Brain pericyte (primary cell): Measurements from ENCODE around the gene SOST.
A peak's percentile ranks its signal among the peaks of the same experiment; 100 is the strongest.
"Not testable (repeated sequence)": the region's sequence is repeated elsewhere in the genome, so short reads cannot be mapped to it uniquely, and the experiment has no call there.

Experiments used
- DNase-seq: peaks from one replicate; pipeline ENCODE4 v3.0.0-alpha.2; 2012; ENCODE audit warnings: low read depth, low spot score

SOST gene

GRCh38 chr17:43758497-43759174 lies at the start of gene SOST:
TSS of gene SOST (minus strand) at chr17:43758791. CDS start at chr17:43758741, 50 bp downstream.
- no peak for DNase-seq

- no peak for DNase-seq
Observed at GRCh38 chr17:43808076-43808475, 49.5 kb upstream of the SOST start.

- DNase-seq: no peak
Observed at GRCh38 chr17:43805117-43805516, 46.5 kb upstream of the SOST start.

- DNase-seq: no peak
Observed at GRCh38 chr17:43803758-43804157, 45.2 kb upstream of the SOST start.

GRCh38 chr17:43801844-43802243 lies 43.3 kb upstream of the SOST start:
- no peak for DNase-seq

GRCh38 chr17:43800736-43801135 lies 42.1 kb upstream of the SOST start:
- DNase-seq: no peak

GRCh38 chr17:43799047-43799446 lies 40.5 kb upstream of the SOST start:
- DNase-seq: no peak

- not testable (repeated sequence) for DNase-seq
Observed at GRCh38 chr17:43798024-43798423, 39.4 kb upstream of the SOST start.

GRCh38 chr17:43792668-43793067 lies 34.1 kb upstream of the SOST start:
- not testable (repeated sequence) for DNase-seq

- DNase-seq: no peak
Observed at GRCh38 chr17:43791589-43791988, 33.0 kb upstream of the SOST start.

- no peak for DNase-seq
Observed at GRCh38 chr17:43790311-43790940, 31.8 kb upstream of the SOST start.

- no peak for DNase-seq
Observed at GRCh38 chr17:43789482-43789881, 30.9 kb upstream of the SOST start.

GRCh38 chr17:43788540-43788939 lies 29.9 kb upstream of the SOST start:
- no peak for DNase-seq

- no peak for DNase-seq
Observed at GRCh38 chr17:43787728-43788127, 29.1 kb upstream of the SOST start.

GRCh38 chr17:43784628-43785101 lies 26.1 kb upstream of the SOST start:
- DNase-seq: no peak

- DNase-seq: no peak
Observed at GRCh38 chr17:43784068-43784467, 25.5 kb upstream of the SOST start.

GRCh38 chr17:43782913-43783680 lies 24.5 kb upstream of the SOST start:
- DNase-seq: no peak

GRCh38 chr17:43780135-43780534 lies 21.5 kb upstream of the SOST start, which contains the start of gene CFAP97D1:
TSS of gene CFAP97D1 (plus strand) at chr17:43780435. CDS start at chr17:43780463, 28 bp downstream.
- no peak for DNase-seq

GRCh38 chr17:43779145-43780125 lies 20.8 kb upstream of the SOST start:
- DNase-seq: no peak

- DNase-seq: peak; percentile 53
Observed at GRCh38 chr17:43778337-43779144, 19.9 kb upstream of the SOST start, which contains the start of gene DUSP3. TSS of gene DUSP3 (minus strand) at chr17:43778977. CDS start at chr17:43778924, 53 bp downstream.
